Activated T-helper 17 cell treated with anti-CD3 and anti-CD28 coated beads, Interleukin-2, amount 50 U/mL, for 72 hours (primary cell): ENCODE results near the gene ASTN2. TPM values are rescaled to one million over a fixed set of nuclear protein-coding genes. Genes with fewer than 3 reads are reported as not detected.

ENCODE experiments used
- ATAC-seq: fragments of 150-1000 bp; cut with Tn5 transposase; replicated peaks from 2 replicates; pipeline ENCODE4 v1.10.0; 2021; ENCODE audit warnings: mild to moderate bottlenecking, moderate library complexity
- H3K27ac Mint-ChIP-seq: one replicate; pipeline ENCODE4 v1.8.0; 2022; ENCODE audit warnings: mixed read lengths
- H3K27me3 Mint-ChIP-seq: one replicate; pipeline ENCODE4 v1.8.0; 2022; ENCODE audit warnings: mixed read lengths
- H3K36me3 Mint-ChIP-seq: one replicate; pipeline ENCODE4 v1.8.0; 2022; ENCODE audit warnings: low read depth, mild to moderate bottlenecking, mixed read lengths
- H3K4me1 Mint-ChIP-seq: one replicate; pipeline ENCODE4 v1.8.0; 2022; ENCODE audit warnings: mixed read lengths
- H3K4me3 Mint-ChIP-seq: one replicate; pipeline ENCODE4 v1.8.0; 2022; ENCODE audit warnings: mild to moderate bottlenecking, mixed read lengths
- H3K9me3 Mint-ChIP-seq: one replicate; pipeline ENCODE4 v1.8.0; 2022; ENCODE audit warnings: mixed read lengths
- total RNA-seq, 2 donors: library from RNA; stranded (reverse); gene quantifications; one replicate each; pipeline ENCODE4 v1.2.3, GENCODE V29; 2022

The ASTN2 gene
- total RNA-seq, 2 donors from 2014 or later = 3.3 to 5.4 TPM

GRCh38 chr9:117151716-117152115 lies 263.1 kb downstream of the ASTN2 start:
- H3K9me3 Mint-ChIP-seq = peaks cover 17% of the 10 kb centered on the region
- H3K36me3 Mint-ChIP-seq = no peaks in the 10 kb centered on the region
- no peak overlapping the region for H3K4me3 Mint-ChIP-seq
- H3K27ac Mint-ChIP-seq = no peak overlapping the region
- no peak for ATAC-seq
- H3K27me3 Mint-ChIP-seq = no peaks in the 10 kb centered on the region
- no peaks in the 10 kb centered on the region for H3K4me1 Mint-ChIP-seq

- Mint-ChIP-seq H3K27ac (no peak overlapping the region), H3K27me3 (no peaks in the 10 kb centered on the region), H3K9me3 (peaks cover 14% of the 10 kb centered on the region), H3K36me3 (no peaks in the 10 kb centered on the region), H3K4me3 (no peak overlapping the region), H3K4me1 (no peaks in the 10 kb centered on the region)
- no peak for ATAC-seq
Measured at GRCh38 chr9:117149996-117150395, 264.9 kb downstream of the ASTN2 start.

DNA sequence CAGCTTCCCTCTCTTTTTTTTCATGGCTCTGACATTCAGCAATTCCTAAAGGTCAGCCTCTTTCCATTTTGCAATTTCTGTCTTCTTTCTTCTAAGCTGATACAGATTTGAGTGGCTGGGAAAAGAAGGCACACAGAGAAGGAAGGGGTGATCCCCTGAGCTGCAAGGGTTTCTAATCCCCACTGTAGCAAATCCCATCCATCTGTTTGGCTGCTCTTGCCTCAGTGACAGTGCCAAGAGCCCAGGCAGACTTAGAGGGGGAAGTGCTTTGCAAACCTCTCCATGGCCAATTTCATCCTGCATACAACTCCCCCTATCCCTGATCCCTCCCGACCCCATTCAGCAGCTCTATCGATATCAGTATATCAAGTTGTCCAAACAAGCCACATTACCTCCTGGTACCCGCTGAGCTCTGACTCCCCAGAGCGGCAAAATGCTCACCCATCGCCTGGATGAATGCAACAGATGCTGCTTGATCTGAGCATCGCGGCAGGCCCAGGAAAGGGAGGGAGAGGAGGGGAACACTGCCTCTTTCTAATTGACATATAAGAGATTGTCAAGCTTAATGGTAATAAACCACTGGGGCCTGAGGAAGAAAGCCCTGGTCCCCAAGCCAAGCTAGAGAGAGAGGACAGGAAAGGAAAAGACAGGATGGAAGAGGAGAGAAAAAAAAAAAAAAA lies 268.9 kb downstream of the ASTN2 start:
- Mint-ChIP-seq H3K36me3 (no peaks in the 10 kb centered on the region), H3K27me3 (no peaks in the 10 kb centered on the region), H3K4me1 (no peaks in the 10 kb centered on the region), H3K4me3 (no peak overlapping the region), H3K27ac (no peak overlapping the region), H3K9me3 (peaks cover 5% of the 10 kb centered on the region)
- no peak for ATAC-seq

- H3K9me3 Mint-ChIP-seq = peaks cover 9% of the 10 kb centered on the region
- no peaks in the 10 kb centered on the region for H3K27me3 Mint-ChIP-seq
- ATAC-seq = no peak
- no peak overlapping the region for H3K4me3 Mint-ChIP-seq
- no peak overlapping the region for H3K27ac Mint-ChIP-seq
- no peaks in the 10 kb centered on the region for H3K4me1 Mint-ChIP-seq
- no peaks in the 10 kb centered on the region for H3K36me3 Mint-ChIP-seq
Measured at GRCh38 chr9:117145081-117145480, 269.8 kb downstream of the ASTN2 start.

- no peak for ATAC-seq
Measured at GRCh38 chr9:117138231-117138630, 276.6 kb downstream of the ASTN2 start.

GRCh38 chr9:117136461-117136860 lies 278.4 kb downstream of the ASTN2 start:
- Mint-ChIP-seq H3K36me3 (no peaks in the 10 kb centered on the region), H3K27ac (no peak overlapping the region), H3K4me1 (no peaks in the 10 kb centered on the region), H3K4me3 (no peak overlapping the region), H3K27me3 (peaks cover 3% of the 10 kb centered on the region), H3K9me3 (peaks cover 10% of the 10 kb centered on the region)
- ATAC-seq = no peak

More at GRCh38 chr9:117138231-117138630, 276.6 kb downstream of the ASTN2 start:
- Mint-ChIP-seq H3K9me3 (peaks cover 15% of the 10 kb centered on the region), H3K27ac (no peak overlapping the region), H3K4me3 (no peak overlapping the region), H3K36me3 (no peaks in the 10 kb centered on the region), H3K4me1 (no peaks in the 10 kb centered on the region), H3K27me3 (peaks cover 3% of the 10 kb centered on the region)

DNA sequence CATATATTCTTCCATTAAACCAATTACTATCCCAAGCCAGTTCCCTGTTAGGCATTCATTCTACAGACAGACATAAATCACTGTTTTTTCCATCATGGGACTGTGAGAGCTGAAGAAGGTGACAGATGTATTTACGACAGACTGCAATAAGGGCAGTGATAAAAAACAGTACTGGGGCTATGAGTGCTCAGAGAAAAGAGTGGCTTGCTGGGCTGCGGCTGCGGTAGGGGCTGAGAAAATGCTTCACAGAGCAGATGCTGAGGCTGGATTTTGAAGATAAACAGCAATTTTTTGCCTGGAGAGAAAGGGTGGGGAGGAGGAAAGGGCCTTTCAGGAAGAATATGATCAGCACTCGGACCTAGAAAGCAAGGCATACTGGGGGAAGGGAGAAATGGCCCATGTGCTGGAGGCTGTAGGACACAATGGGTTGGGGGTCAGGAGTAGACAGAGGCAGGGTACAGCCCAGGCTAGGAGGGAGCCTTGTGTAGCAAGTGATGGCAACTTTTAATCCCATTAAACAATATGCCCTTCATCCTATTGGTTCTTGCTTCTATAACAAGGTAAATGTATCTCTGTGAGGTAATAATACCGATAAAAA lies 279.3 kb downstream of the ASTN2 start:
- H3K4me1 Mint-ChIP-seq = no peaks in the 10 kb centered on the region
- H3K4me3 Mint-ChIP-seq = no peak overlapping the region
- no peak for ATAC-seq
- no peaks in the 10 kb centered on the region for H3K36me3 Mint-ChIP-seq
- peaks cover 3% of the 10 kb centered on the region for H3K27me3 Mint-ChIP-seq
- no peak overlapping the region for H3K27ac Mint-ChIP-seq
- H3K9me3 Mint-ChIP-seq = peaks cover 10% of the 10 kb centered on the region

- Mint-ChIP-seq H3K9me3 (peaks cover 6% of the 10 kb centered on the region), H3K27me3 (peaks cover 3% of the 10 kb centered on the region), H3K4me3 (no peak overlapping the region), H3K4me1 (no peaks in the 10 kb centered on the region), H3K36me3 (no peaks in the 10 kb centered on the region), H3K27ac (no peak overlapping the region)
- ATAC-seq = no peak
Measured at GRCh38 chr9:117134826-117135500, 279.9 kb downstream of the ASTN2 start.

GRCh38 chr9:117126871-117127270 lies 288.0 kb downstream of the ASTN2 start:
- Mint-ChIP-seq H3K9me3 (no peaks in the 10 kb centered on the region), H3K4me1 (no peaks in the 10 kb centered on the region), H3K27ac (no peak overlapping the region), H3K36me3 (no peaks in the 10 kb centered on the region), H3K27me3 (no peaks in the 10 kb centered on the region), H3K4me3 (no peak overlapping the region)
- ATAC-seq = no peak

GRCh38 chr9:117125531-117125930 lies 289.3 kb downstream of the ASTN2 start:
- H3K27me3 Mint-ChIP-seq = no peaks in the 10 kb centered on the region

DNA sequence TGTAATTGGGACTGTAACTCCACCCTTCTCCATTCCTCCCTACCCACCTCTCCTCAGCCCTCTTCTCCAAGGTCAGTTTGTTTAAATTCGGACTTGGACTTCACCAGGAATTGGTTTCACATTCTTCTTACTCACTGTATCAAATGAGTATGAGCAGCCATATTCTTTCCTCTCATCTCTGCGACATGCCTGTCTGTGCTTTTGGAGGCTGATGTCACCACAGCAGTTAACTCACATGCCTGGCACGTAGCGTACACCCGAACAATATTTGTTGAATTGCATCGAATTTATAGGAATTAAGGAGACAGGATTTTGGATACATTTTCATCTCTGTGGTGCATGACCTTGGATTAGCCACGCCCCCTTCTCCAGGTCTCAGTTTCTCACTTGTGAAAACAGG lies 291.1 kb downstream of the ASTN2 start:
- Mint-ChIP-seq H3K36me3 (no peaks in the 10 kb centered on the region), H3K9me3 (no peaks in the 10 kb centered on the region), H3K27me3 (no peaks in the 10 kb centered on the region), H3K4me1 (no peaks in the 10 kb centered on the region), H3K27ac (no peak overlapping the region), H3K4me3 (no peak overlapping the region)
- ATAC-seq = no peak

More at GRCh38 chr9:117125531-117125930, 289.3 kb downstream of the ASTN2 start:
- Mint-ChIP-seq H3K4me3 (no peak overlapping the region), H3K4me1 (no peaks in the 10 kb centered on the region), H3K36me3 (no peaks in the 10 kb centered on the region), H3K9me3 (no peaks in the 10 kb centered on the region), H3K27ac (no peak overlapping the region)
- ATAC-seq = no peak

DNA sequence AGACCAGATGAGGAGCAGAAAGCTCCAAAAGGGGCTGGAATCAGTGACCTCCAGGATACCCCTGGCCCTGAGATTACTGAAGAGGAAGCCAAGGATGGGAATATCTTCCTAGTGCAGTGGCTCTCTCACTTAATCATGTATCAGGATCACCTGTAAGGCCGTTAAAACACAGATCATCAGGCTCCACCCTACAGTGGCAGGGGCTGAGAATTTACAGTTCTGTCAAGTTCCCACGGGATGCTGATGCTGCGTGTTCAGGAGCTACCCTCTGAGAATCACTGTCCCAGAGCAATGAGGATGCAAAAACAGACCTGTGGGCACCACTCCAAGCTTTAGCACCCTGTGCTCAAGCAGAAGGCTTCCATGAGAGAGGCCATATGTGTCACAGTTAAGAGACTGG lies 291.9 kb downstream of the ASTN2 start:
- Mint-ChIP-seq H3K9me3 (no peaks in the 10 kb centered on the region), H3K4me1 (no peaks in the 10 kb centered on the region), H3K4me3 (no peak overlapping the region), H3K36me3 (no peaks in the 10 kb centered on the region), H3K27ac (no peak overlapping the region), H3K27me3 (no peaks in the 10 kb centered on the region)
- ATAC-seq = no peak

- no peak overlapping the region for H3K27ac Mint-ChIP-seq
- no peak overlapping the region for H3K4me3 Mint-ChIP-seq
- no peaks in the 10 kb centered on the region for H3K36me3 Mint-ChIP-seq
- H3K9me3 Mint-ChIP-seq = no peaks in the 10 kb centered on the region
- H3K27me3 Mint-ChIP-seq = no peaks in the 10 kb centered on the region
- H3K4me1 Mint-ChIP-seq = no peaks in the 10 kb centered on the region
- no peak for ATAC-seq
Measured at GRCh38 chr9:117122102-117122501, 292.8 kb downstream of the ASTN2 start.

DNA sequence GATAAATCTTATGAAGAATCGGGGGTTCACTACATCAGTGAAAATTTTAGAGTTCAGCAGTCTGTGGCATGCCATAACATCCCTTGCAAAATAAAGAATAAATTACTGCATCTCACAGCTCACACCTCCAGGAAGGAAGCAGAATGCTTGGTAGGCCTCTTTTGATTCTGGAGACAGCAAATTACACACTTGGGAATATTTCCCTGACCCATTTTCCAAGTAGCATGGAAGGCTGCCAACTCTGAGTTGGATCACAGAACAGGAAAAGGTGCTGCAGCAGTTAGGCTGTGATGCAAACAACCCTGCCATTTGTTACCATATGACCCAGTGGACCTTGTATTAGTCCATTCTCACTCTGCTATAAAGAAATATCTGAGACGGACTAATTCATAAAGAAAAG lies 293.5 kb downstream of the ASTN2 start:
- ATAC-seq = no peak
- Mint-ChIP-seq H3K4me3 (no peak overlapping the region), H3K36me3 (no peaks in the 10 kb centered on the region), H3K27ac (no peak overlapping the region), H3K27me3 (no peaks in the 10 kb centered on the region), H3K9me3 (no peaks in the 10 kb centered on the region), H3K4me1 (no peaks in the 10 kb centered on the region)

DNA sequence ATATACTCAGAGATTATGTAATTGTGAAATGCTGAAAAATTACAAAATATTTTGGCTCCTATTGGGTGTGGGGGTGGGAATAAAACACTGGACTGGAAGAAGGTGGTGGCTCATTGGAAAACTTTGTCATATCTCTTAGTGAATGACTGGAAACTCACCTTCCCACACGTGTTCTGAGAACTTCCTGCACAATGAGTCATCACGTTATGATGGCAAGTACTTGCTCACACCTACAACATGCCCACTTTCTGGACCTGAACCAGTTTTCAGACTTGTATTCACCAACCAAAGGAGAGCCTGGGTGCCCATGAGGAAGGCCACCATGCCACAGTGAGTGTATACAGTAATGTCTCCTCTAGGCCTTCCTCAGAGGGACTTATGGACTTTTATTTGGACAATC lies 294.8 kb downstream of the ASTN2 start:
- Mint-ChIP-seq H3K27ac (no peak overlapping the region), H3K4me3 (no peak overlapping the region), H3K9me3 (peaks cover 3% of the 10 kb centered on the region), H3K27me3 (no peaks in the 10 kb centered on the region), H3K36me3 (no peaks in the 10 kb centered on the region), H3K4me1 (no peaks in the 10 kb centered on the region)
- ATAC-seq = no peak
